GM19043 (cell line): ENCODE data around the gene RIN3.

Experiments used
- ATAC-seq: cut with Tn5 transposase; IDR thresholded peaks from one replicate; pipeline ENCODE4 v1.9.1; 2021; ENCODE audit warnings: low read depth; ENCODE audit not compliant: unreplicated experiment

RIN3 gene

GRCh38 chr14:92482621-92483319 lies 30.8 kb upstream of the RIN3 start:
- ATAC-seq = no peak

- no peak for ATAC-seq
Measured at GRCh38 chr14:92484132-92484823, 29.3 kb upstream of the RIN3 start.

- ATAC-seq = no peak
Measured at GRCh38 chr14:92486881-92487280, 26.7 kb upstream of the RIN3 start.

DNA sequence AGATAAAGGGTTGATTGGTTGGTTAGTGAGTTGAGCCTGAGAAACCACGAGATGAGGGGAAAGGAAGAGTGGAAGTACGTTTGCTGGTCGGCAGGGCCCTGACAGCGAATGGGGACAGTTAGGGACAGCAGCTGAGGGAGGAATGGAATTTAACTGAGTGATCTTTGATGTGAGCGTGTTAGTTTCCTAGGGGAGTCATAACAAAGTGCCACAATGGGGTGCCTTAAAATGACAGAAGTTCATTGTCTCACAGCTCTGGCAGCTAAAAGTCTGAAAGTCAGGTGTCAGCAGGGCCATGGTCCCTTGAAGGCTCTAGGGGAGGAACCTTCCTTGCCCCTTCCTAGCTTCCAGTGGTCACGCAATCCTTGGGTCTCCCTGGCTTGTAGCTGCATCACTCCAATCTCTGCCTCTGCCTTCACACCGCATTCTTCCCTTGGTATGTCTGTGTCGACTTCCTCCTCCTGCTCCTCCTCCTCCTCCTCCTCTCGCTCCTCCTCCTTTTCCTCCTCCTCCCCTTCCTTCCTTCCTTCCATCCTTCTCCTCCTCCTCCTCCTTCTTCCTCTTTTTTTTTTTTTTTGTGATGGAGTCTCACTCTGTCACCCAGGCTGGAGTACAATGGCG lies 26.0 kb upstream of the RIN3 start:
- no peak for ATAC-seq

DNA sequence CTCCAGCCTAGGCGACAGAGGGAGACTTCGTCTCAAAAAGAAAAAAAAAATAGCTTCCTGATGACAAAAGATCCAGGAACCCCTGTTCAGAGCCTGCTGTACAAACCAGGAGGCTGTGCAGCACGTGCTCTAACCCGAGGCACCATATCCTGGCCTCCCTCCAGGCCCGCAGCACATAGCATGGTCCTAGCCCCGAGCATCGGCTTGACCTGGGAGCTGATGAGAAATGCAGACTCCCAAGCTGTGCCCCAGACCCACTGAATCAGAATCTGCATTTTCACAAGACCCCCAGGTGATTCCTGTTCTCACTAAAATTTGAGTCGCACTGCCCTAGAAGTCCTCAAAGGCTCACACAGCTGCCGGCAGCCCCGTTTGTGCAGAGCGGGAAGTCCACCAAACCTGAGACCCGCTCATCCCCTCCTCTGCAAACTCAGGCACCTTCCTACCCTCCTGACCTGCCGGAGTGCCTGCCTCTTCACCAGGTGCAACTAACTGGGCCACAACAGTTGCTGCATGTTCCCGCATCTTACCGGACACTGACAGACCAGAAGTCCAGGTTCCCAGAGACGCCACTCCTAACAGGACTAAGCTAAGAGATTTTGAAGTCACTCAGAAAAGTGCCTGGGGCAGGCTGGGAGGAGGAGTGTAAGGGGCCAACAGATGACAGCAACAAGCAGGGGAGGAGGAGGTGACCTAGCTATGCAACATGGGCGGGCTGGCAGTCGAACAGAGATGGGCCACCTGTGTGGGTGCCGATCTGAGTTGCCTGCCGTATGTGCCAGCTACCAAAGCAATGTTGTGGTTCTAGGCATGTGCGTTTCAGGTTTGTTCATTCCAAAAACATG lies 24.0 kb upstream of the RIN3 start:
- ATAC-seq = no peak

DNA sequence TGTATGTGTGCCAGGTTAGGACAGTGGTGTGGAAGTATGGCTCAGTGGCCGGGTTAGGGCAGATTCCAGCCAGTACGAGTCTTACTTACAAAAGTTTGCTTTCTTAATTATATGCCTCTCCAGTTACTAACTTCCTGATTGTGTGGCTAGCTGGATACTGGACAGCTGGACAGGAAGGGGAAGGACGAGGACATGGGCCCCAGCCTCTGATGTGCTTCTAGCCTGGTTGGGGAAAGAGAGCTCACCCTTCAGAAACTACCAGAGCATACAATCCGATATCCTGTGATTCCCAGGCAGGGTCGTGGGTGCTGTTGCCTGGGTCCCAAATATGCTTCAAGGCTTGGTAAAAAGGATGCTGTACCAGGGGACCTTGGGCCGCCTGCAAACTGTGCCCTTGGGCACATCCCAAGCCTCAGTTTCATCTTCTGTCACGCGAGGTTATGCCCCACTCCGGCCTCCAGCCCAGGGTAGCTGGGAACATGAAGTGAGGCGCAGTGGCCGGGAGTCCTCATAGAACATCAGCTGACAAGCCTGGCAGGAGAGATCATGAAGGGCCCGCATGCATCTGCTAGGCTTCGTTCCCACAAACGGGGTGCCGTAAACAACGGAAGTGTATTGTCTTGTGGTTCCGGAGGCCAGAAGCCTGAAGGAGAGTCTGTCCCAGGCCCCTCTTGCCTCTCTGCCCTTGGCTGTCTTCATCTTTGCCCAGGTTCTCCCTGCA lies 23.2 kb upstream of the RIN3 start:
- no peak for ATAC-seq

- no peak for ATAC-seq
Measured at GRCh38 chr14:92491782-92492181, 21.8 kb upstream of the RIN3 start.

DNA sequence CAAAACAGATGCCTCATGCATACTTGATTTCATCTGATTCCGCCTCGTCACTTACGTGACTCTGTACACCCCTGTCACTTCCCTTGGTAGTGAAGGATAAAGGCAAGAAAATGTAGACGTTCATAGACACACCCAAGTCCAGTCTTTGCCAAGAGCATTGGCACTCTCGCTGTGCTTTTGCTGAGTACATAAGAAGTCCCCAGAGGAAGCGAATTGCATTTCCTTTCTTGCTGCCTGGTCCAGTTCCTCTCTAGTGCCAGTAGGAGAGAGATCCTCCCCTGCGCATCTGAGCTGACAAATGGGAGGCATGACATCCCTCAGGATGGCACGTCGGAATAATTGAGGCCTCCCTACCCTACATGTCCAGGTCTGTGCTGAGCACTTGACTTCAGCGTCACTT lies 21.3 kb upstream of the RIN3 start:
- ATAC-seq = no peak

DNA sequence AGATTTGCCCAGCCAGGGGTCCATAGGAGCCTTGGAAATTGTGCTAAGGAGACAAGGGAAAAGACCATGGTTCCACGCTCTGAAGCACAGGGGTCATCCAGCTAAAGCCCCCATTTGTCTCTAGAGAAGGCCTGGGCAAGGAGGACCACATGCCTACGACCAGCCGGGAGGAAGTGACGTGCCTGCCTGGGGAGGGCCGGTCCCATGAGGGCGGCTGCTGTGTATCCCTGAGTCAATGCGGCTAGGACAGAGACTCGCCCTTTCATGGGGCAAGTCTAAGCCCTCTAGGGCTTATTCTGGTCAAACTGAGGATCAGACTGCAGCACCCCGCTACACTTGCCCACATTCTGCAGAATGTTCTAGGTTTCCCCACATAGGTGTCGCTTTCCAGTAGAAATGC lies 20.6 kb upstream of the RIN3 start:
- ATAC-seq = no peak

- no peak for ATAC-seq
Measured at GRCh38 chr14:92493492-92493891, 20.1 kb upstream of the RIN3 start.

DNA sequence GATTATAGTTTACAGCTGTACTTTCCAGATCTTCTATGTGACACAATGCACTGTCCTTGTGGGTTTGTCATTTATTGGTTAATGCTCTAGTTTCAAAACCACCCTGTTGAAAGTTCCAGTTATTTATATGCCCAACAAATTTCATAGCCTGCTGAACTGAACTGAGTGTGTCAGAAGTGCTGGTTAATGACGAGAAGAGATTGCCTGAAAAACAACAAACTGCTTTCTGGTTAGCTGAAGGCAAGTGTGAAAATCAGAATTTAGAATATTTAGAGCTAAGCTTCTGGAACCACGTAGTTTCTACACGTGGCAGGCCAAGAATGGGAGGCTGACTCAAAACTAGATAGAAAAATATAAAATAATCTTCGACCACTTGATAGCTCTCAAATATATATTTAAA lies 19.1 kb upstream of the RIN3 start:
- ATAC-seq = no peak

DNA sequence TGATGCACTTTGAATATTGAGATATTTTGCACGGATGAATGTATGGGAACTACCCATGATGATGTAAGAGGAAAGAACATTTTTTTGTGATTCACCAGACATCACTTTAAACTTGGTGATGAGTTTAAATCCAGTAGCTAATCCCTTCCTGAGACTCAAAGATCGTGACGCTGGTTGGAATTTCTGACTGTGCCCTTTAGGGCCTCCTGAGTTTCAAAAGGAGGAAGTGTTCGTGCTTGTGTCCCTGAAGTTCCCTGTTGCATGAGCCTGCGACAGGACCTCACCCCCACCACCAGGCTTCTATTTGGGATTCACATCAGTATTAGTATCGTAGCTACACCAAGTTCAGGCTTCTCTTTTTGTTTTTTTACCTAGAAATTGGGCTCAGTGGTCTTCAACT lies 18.6 kb upstream of the RIN3 start:
- no peak for ATAC-seq

- no peak for ATAC-seq
Measured at GRCh38 chr14:92496191-92496857, 17.3 kb upstream of the RIN3 start.

DNA sequence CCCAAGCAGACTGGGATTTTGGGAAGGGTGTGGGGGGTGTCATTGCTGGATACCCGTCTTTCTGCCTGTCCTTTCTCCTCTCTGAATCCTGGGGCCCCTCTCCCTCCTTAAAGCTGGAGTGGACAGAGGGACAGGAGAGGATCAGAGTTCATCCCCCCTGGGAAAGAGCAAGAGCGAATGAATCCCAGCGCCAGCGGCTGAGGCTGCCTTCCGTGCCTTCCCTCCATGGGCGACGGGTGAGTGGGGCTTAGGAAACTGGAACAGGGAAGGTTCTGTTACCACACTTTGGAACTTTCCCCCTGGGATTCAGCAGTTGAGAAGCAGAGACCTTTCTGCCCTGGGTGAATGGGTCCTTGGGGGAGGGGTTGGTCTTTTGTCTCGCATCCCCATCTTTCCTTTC lies 16.2 kb upstream of the RIN3 start:
- no peak for ATAC-seq

DNA sequence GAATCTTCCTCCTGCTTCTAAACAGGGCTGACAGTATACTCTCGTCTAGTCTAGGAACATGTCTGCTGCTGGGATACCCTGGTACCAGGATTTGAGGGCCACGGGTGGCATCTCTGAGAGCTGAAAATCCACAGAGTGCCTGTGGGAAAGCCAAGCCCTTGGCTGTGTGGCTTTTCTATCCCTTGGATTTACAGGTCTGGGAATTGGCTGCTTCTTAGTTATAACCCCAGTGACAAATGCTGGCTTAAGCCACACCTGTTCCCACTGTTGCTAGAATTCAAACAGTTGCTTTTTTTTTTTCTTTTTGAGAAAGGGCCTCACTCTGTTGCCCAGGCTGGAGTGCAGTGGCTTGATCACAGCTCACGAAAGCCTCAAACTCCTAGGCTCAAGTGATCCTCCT lies 14.3 kb upstream of the RIN3 start:
- ATAC-seq = no peak

DNA sequence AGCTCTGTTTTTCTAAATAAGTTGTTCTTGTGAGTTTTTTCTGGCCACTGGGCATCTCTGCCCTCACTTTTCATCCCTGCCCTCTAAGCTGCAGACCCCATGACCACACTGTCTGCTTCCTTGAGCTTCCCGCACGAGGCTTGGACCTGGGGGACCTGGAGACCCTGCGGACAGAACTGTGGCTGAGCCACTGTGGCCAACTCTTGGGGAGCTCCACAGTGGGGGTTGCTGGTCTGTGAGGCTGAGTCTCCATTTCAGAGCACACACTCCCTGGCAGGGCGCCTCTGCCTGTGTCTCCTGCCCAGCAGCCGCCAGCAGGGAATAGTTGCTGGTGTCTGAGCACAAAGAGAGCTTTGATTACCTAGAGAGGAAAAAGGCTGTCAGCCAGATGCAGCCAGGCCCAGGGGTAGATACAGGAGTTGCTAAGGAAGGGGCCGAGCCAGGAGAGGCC lies 13.1 kb upstream of the RIN3 start:
- no peak for ATAC-seq

GRCh38 chr14:92501891-92502351 lies 11.7 kb upstream of the RIN3 start:
- no peak for ATAC-seq

- ATAC-seq = no peak
Measured at GRCh38 chr14:92502541-92503286, 10.9 kb upstream of the RIN3 start.
